ENCODE results near the gene TPCN2. TPM values are rescaled to one million over a fixed set of nuclear protein-coding genes. Genes with fewer than 3 reads are reported as not detected.

Gene TPCN2
- total RNA-seq, 4 donors from 2014 or later = 12.2 to 30.7 (median 17.6) TPM

DNA sequence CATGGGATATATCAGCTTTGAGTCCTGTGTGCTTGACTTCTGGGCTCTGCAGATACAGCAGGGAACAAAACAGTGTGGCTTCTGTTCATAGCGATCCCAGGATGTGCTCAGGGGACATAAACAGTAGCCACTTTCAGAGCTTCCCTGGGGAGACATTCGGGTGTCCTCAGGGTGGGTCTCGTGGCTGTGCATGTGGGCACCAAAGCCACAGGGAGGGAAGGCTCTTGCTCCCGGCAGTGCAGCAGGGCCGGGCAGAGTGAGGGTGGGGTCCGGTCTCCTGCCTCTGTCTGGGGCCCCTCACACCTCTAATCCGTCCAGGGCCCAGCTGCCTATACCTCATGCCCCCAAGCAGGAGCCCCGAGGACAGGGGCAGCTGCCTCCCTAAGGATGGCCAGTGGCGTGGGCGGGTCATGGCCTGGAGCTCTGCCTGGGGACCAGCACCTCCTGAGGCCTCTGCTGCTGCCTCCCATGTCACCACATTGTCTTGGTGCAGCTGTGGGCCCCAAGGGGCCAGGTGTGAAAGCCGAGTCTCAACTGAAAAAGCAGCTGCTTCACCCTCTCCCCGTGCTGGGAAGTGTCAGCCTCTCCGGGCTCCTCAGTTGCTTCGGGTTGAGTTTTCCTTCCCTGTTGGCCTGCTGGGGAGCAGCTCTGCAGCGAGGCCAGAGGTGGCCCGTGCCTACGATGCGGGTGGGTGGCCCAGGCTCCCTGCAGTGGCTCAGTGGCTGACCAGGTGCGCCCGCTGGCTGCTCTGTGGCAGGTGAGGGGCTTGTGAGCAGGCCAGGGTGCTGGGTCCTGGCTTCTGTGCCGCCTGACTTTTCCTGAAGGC is 3.8 kb downstream of the TPCN2 start:
- TF ChIP-seq, protein P1, sequence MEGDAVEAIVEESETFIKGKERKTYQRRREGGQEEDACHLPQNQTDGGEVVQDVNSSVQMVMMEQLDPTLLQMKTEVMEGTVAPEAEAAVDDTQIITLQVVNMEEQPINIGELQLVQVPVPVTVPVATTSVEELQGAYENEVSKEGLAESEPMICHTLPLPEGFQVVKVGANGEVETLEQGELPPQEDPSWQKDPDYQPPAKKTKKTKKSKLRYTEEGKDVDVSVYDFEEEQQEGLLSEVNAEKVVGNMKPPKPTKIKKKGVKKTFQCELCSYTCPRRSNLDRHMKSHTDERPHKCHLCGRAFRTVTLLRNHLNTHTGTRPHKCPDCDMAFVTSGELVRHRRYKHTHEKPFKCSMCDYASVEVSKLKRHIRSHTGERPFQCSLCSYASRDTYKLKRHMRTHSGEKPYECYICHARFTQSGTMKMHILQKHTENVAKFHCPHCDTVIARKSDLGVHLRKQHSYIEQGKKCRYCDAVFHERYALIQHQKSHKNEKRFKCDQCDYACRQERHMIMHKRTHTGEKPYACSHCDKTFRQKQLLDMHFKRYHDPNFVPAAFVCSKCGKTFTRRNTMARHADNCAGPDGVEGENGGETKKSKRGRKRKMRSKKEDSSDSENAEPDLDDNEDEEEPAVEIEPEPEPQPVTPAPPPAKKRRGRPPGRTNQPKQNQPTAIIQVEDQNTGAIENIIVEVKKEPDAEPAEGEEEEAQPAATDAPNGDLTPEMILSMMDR (IDR thresholded peaks at IDR 0.05; ENCODE audit: low read depth) = no peak

DNA sequence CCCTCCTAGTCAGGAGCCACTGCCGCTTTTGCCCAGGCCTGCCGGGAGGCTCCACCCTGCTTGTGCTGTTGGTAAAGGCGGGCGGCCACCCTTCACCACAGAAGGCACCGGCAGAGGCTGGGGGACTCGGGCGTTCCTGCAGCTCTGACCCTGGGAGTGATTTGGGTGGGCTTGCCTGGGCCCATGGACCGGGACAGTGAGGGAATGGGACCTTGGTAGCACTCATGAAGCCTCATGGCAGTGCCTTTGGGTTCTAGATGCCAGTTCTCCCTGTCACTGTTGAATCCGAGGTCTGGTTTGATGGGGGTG is 4.4 kb downstream of the TPCN2 start:
- TF ChIP-seq, protein P1 (IDR thresholded peaks at IDR 0.05; ENCODE audit: low read depth) = no peak

DNA sequence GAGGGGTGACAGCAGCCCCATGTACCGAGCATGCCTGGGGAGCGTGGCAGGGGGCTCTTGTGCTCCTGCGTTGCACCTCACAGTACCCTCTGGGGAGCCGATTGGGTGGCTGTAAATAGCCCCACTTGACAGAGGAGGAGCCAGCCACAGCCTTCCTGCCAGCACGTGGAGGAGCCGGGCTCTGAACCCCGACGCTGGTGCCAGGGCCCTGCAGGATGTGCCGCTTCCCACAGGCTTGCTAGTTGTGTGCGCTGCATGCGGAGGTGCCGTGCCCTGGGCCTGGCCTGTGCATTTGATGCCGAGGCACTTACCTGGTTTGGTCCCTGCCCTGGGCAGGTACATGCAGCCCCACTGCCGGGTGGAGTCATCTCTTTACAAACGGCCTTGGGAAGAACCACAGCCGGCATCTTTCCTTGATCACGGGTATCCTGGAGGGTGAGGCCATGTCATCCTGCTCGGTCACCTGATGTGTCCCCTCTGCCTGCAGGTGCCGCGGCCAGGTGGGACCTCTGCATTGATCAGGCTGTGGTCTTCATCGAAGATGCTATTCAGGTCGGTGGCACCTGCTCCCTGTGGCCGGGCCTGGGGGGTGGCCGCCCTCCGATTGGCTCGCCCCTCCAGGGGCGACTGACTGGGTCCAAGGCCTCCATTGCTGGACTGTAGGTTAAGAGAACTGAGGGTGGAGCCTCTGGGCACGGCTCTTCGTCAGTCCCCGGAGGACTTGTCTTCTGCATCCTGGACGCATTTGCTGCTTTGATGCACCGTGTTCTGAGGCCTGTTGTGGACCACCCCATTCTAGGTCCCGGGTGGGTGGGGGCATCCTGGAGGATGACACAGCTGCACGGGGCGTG is 5.0 kb downstream of the TPCN2 start:
- TF ChIP-seq, protein P1 (IDR thresholded peaks at IDR 0.05; ENCODE audit: low read depth) = no peak

- TF ChIP-seq, protein P1 (IDR thresholded peaks at IDR 0.05; ENCODE audit: low read depth) = no peak
These were observed 5.9 kb downstream of the TPCN2 start for GRCh38 chr11:69054397-69055211.

DNA sequence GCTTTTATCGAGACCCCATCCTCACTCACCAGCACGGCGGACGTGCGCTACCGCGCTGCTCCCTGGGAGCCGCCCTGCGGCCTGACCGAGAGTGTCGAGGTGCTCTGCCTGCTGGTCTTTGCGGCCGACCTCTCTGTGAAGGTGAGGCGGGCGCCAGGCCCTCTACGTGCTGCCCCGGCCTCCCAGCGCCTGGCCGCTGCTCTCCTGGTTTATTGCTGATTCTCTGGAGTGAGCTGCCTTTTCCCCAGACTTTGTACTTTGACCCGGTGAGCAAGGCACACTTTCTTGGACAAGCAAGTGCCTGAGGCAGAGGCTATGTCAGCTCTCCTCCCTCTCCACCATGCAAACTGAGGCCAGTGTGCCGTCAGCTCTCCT is 6.5 kb downstream of the TPCN2 start:
- TF ChIP-seq, protein P1 (IDR thresholded peaks at IDR 0.05; ENCODE audit: low read depth) = no peak

DNA sequence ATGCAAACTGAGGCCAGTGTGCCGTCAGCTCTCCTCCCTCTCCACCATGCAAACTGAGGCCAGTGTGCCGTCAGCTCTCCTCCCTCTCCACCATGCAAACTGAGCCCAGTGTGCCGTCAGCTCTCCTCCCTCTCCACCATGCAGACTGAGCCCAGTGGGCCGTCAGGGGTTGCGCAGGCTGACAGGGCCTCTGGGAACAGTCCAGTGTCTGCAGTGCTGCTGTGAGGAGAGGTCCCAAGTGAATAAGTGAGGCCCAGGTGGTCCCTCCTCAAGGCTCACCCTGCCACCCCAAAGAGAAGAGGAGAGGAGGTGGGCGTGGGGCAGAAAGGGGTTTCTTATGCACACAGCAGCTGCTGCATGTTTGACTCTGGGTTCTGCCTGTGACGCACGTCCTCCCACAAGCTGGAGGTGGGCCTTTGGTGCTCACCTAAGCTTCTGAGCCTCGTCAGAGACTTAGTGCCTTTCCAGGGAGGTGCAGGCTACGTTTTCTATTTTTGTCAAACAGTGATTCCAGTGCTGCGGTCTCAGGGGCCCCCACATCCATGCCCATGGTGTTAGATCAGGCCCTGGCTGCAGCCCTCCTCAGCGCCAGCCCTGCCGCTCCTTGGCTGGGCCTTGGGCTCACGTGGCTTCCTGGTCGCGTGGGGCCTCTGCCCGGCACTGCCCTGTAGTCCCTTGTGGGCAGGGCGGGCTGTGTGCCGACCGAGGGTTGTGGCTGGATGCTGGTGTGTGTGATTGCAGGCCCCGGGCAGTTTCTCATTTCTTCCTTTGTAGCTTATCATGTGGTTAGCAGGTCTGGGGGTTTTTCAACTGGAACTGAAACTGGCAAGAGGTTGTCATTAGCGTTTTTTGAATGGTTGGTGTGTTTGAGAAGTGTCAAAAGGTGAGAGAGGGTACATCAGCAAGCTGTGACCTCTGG is 7.1 kb downstream of the TPCN2 start:
- TF ChIP-seq, protein P1 (IDR thresholded peaks at IDR 0.05; ENCODE audit: low read depth) = no peak
